Amniotic epithelial cell (primary cell): ENCODE data around the gene MED20.
"Not testable (repeated sequence)": the region's sequence is repeated elsewhere in the genome, so short reads cannot be mapped to it uniquely, and the experiment has no call there.

Experiments
- DNase-seq: peaks from one replicate; pipeline ENCODE4 v3.0.0-alpha.2; 2010; ENCODE audit warnings: low read depth

Gene MED20, protein sequence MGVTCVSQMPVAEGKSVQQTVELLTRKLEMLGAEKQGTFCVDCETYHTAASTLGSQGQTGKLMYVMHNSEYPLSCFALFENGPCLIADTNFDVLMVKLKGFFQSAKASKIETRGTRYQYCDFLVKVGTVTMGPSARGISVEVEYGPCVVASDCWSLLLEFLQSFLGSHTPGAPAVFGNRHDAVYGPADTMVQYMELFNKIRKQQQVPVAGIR

GRCh38 chr6:41920921-41921711 is at the start of gene MED20, which contains the start of gene BYSL:
Gene MED20, minus strand, starts transcription at chr6:41921139. Its CDS starts 121 bp downstream, at chr6:41921018.
Gene BYSL, plus strand, starts transcription at chr6:41921499. Its CDS starts 64 bp downstream, at chr6:41921563.
- DNase-seq = peak; percentile 91

DNA sequence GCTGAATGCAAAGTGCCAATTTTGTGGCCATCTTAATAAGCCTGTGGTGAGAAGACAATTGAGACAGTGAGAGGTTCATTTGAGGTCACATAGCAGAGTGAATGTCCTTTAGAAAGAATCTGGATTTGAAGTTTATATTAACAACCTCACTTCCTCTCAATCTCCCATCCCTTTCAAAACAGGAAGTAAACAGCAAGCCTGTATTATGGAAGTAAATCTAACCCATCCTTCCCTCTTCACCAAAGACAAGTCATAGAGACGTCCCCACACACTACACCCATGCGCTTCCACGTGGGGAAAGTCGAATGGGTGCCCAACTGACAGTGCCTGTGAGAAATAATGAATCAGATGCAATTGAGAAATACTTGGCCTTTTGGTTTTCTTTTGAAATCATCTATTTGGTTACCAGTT is 49.5 kb upstream of the MED20 start:
- peak; percentile 80 for DNase-seq

DNA sequence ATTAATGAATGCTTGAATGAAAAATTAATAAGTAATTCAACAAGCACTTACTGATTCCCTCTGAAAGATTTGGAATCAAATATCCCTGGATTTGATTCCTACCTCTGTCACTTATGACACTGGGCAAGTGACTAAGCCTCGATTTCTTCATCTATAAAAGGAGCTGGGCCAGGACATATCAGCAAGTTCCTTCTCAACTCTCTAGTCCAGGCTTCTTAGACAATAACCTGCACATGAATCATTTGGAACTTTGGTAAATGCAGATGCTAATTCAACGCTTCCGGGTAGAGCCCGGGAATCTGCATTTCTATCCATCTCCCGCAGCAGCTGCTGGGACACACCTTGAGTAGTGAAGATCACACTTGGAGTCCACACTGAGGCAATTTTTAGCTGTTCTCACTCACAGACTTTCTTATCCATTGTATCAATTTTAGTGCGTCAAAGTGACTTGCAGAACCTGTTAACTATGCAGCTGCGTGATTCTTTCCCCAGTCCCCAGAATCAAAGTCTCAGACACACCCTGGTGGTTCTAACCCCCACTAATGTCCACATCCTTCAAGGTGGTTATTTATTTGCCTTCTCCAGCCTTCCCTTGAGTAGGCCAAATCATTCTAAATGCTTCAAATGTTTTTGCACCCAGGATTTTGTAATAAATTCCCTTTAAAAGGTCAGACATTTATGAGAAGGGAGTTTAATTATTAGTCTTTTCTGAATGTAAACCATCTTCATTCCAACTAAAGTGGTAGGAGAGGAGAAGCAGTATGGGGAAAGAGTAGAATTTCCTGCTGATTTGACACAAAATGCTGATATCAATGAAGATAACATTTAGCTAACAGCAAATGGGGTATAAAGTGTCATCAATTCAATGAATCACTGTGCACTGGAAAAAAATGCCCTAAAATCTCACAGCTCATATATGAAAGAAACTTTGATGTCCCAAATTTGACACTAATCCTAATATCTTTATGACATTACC is 46.7 kb upstream of the MED20 start:
- peak; percentile 45 for DNase-seq

- peak; percentile 74 for DNase-seq
Measured at GRCh38 chr6:41966961-41967311, 46.0 kb upstream of the MED20 start.

DNA sequence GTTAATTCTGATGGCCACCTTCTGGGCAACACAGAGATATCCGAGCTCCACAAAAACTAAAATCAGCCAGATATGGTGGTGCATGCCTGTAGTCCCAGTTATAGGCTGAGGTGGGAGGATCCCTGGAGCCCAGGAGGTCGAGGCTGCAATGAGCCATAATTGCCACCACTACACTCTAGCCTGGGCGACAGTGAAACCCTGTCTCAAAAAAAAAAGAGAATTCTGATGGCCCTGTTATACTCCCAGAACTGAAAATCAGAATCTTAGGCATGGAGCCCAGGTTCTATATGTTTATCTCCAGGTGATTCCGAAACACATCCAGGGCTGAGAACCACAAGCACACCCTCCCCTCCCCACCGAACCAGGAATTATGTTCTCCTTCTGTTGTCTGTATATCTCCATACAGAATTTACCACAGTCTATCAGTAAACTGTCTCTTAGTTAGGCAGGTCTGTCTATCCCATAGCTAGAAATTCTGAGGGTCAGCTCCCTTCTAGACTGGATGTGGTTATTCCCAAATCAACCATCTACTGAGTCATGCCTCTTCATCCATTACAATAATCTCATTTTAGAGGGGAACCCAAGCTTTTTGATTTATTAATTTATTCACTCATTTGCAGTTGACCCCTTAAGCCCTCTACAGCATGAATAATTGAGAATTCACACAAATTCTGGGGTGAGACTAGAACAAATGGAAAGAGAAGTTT is 45.4 kb upstream of the MED20 start:
- no peak for DNase-seq

DNA sequence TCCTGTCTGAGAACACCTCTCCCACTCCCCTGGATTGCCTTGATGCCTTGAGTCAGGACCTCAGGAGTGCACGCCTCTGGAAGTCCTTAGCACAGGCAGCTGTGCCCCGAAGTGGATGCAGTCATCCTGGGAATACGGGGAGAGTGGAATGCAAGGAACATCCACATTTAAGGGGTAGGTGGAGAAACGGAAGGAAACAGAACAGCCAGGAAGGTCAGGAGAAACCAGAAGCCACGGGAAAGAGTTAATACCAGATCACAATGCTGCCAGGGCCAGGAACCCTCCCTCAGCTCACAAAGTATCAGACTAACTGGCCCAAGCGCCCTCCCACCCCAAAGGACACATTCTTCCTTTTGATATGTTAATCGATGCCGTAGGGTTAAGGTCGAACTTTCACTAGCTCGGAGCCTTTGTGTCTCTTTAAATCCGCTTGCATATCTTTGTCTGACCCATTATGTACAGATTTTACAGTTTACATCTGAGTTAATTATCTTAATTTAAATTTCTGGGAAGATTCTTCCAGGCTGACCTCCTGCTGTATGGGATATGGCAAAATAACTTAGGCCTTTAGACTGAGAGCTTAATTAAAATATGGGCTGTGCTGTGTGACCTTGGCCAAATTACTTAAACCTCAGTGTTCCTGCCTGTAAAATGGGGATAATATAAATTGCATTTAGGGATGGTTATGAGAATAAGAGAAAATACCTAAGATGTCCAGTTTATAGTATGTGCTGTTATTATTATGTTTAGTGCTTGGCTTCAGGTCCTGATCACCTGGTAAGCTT is 44.7 kb upstream of the MED20 start:
- DNase-seq = no peak

DNA sequence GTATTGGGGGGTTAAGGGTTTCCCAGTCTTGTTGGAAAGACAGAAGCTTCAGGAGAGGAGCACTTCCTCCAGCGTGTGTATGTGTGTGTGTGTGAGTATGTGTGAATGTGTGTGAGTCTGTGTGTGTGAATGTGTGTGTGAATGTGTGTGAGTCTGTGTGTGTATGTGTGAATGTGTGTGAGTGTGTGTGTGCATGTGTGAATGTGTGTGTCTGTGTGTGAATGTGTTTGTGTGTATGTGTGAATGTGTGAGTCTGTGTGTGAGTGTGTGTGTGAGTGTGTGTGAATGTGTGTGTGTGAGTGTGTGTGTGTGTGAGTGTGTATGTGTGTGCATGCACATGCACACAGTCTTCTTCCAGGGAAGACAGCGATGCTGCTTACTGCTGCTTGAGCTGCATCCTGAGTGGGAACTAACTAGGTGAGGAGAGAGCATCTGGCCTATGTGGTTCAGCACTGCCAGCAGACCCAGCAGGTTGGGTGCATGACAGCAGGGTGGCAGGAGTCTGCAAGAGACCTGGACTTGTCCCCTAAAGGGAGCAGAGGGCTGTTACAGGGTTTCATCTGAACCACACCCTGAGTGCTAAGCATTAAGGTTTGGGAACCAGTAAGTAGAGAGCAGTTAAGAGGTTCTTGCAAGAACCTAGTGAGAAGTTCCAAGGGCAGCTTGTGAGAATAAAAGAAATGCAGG is 43.4 kb upstream of the MED20 start:
- no peak for DNase-seq

GRCh38 chr6:41963371-41963770 is 42.4 kb upstream of the MED20 start:
- DNase-seq = no peak

- DNase-seq = no peak
Measured at GRCh38 chr6:41960028-41960427, 39.1 kb upstream of the MED20 start.

DNA sequence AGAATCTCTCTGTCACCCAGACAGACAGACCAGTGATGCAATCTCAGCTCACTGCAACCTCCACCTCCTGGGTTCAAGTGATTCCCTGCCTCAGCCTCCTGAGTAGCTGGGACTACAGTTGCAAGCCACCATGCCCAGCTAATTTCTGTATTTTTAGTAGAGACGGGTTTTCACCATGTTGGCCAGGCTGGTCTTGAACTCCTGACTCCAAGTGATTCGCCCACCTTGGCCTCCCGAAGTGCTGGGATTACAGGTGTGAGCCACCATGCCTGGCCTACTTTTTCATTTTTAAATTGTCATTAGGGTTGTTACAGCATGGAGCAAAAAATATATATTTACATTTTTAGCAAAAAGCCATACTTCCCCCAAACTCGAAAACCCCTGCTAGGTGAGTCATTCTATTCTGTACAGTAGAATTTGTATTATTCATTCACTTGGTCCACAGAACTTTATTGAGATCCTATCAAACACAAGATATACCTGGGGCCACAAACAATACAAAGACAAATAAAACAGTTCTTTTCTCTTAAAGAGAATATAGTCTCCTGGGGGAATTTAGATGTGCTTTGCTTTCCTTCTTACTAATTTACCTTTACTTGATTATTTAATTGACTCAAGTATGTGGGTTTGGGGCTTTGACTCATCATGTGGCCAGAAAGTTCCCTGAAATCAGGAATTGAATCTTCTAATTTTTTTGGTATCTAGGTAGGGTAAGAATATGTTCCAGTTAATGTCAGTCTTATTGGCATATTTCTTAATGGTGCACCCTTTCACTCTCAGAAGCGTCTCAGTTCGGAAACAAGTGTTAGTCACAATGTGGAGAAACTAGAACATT is 37.3 kb upstream of the MED20 start:
- no peak for DNase-seq

GRCh38 chr6:41957117-41957516 is 36.2 kb upstream of the MED20 start:
- DNase-seq = no peak

GRCh38 chr6:41955412-41955811 is 34.5 kb upstream of the MED20 start:
- no peak for DNase-seq

DNA sequence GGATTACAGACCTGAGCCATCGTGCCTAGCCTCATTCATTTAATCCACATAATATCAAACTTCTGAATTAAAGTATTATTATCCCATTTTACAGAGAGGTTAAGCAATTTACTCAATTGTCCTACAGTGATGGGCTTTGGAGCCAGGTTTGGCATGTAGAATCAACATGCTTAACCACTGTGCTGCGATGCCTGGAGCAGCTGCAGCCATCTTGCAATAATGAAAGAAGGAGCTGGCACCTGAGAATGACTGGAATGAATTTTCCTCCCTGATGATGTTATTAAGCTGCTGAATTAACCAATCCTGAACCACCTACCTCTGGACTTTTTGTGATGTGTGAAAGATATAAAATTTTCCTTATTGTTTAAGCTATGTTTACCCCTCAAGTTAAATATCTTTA is 33.7 kb upstream of the MED20 start:
- no peak for DNase-seq

DNA sequence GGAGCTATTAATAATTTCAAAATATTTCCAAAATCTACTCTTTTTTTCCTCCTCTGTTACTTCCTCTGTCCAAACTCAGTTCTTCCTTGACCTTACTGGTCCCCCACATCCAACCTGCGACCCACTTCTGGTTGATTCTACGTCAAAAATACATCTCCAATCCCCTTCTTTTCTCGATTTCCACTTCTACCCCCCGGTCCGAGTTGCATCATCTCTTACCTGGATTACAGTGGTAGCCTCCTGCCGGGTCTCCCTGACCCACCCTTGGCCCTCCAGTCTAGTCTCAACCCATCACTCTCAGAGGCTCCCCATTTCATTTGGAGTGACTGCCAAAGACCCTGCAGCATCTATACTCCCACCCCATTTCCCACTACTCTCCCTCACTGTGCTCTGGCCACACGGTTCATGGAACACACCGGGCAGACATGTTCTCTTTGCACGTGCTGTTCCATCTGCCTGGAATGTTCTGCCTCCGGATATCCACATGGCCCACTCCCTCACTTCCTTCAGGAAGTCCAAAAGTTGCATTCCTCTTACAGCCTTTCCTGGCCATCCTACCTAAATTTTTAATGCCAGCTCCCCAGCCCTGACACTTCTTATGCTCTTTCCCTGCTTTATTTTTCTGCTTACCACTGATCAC is 26.8 kb upstream of the MED20 start:
- DNase-seq = no peak

GRCh38 chr6:41943456-41943855 is 22.5 kb upstream of the MED20 start:
- peak; percentile 37 for DNase-seq

DNA sequence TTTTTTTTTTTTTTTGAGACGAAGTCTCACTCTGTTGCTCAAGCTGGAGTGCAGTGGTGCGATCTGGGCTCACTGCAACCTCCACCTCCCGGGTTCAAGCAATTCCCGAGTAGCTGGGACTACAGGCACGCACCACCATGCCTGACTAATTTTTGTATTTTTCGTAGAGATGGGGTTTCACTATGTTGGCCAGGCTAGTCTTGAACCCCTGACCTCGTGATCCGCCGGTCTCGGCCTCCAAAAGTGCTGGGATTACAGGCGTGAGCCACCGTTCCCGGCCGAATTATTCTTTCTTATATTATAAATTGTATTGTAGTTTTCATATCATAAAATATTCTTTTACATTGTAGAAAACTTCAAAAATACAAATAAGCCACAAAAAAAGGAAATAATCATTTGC is 21.9 kb upstream of the MED20 start:
- DNase-seq = not testable (repeated sequence)

- peak; percentile 99 for DNase-seq
Measured at GRCh38 chr6:41942067-41942851, 21.3 kb upstream of the MED20 start.
